Hippocampal formation (tissue), 2 donors: ENCODE results near the gene PCDHGA5.
"Not testable (repeated sequence)": the region's sequence is repeated elsewhere in the genome, so short reads cannot be mapped to it uniquely, and the experiment has no call there.

Experiments used
- DNase-seq, 2 donors: peaks; one replicate each; lab custom pipeline; 2025; lab: John Stamatoyannopoulos, UW

PCDHGA5 gene

DNA sequence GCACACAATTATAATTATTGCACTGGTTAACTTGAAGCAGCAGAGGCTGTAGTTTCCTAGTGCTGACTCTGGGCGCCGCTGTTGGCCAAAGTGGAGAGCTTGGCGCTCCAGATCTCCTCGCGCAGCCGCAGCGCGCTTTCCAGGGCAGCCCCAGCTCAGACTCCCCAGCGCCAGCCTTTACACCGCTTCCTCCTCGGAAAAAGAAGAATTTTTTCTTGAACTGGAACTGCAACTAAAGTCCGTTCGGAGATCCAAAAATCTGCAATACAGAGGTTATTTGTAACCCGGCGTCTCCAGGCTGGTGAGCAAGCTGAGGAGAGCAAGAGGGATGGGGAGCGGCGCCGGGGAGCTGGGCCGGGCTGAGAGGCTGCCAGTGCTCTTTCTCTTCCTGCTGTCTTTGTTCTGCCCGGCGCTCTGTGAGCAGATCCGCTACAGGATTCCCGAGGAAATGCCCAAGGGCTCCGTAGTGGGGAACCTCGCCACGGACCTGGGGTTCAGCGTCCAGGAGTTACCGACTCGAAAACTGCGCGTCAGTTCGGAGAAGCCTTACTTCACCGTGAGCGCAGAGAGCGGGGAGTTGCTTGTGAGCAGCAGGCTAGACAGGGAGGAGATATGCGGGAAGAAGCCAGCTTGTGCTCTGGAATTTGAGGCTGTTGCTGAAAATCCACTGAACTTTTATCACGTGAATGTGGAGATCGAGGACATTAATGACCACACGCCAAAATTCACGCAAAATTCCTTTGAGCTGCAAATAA is 23.8 kb downstream of the PCDHGA5 start, which contains the start of gene PCDHGB4:
PCDHGB4 (plus strand) TSS at position 142 of the 755 bp plus-strand sequence; CDS start at position 329, 187 bp downstream.
- DNase-seq: not testable (repeated sequence)

DNA sequence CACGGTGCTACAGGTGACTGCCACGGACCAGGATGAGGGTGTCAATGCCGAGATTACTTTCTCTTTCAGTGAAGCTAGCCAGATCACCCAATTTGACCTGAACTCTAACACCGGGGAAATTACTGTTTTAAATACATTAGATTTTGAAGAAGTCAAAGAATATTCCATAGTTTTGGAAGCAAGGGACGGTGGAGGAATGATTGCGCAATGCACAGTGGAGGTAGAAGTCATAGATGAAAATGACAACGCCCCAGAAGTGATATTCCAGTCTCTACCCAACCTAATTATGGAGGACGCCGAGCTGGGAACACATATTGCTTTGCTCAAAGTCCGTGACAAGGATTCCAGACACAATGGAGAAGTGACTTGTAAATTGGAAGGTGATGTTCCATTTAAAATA is 24.7 kb downstream of the PCDHGA5 start:
- no peak for DNase-seq

DNA sequence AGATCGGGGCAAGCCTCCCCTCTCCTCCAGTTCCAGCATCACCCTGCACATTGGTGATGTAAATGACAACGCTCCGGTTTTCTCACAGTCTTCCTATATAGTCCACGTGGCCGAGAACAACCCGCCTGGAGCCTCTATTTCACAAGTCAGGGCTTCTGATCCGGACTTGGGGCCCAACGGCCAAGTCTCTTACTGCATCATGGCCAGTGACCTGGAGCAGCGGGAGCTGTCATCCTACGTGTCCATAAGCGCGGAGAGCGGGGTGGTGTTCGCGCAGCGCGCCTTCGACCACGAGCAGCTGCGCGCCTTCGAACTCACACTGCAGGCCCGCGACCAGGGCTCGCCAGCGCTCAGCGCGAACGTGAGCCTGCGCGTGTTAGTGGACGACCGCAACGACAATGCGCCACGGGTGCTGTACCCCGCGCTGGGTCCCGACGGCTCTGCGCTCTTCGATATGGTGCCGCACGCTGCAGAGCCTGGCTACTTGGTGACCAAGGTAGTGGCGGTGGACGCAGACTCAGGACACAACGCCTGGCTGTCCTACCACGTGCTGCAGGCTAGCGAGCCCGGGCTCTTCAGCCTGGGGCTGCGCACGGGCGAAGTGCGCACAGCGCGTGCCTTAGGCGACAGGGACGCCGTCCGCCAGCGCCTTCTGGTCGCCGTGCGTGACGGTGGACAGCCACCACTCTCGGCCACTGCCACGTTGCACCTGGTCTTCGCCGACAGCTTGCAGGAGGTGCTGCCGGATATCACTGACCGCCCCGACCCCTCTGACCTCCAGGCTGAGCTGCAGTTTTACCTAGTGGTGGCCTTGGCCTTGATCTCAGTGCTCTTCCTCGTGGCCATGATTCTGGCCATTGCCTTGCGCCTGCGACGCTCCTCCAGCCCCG is 25.4 kb downstream of the PCDHGA5 start:
- no peak for DNase-seq

DNA sequence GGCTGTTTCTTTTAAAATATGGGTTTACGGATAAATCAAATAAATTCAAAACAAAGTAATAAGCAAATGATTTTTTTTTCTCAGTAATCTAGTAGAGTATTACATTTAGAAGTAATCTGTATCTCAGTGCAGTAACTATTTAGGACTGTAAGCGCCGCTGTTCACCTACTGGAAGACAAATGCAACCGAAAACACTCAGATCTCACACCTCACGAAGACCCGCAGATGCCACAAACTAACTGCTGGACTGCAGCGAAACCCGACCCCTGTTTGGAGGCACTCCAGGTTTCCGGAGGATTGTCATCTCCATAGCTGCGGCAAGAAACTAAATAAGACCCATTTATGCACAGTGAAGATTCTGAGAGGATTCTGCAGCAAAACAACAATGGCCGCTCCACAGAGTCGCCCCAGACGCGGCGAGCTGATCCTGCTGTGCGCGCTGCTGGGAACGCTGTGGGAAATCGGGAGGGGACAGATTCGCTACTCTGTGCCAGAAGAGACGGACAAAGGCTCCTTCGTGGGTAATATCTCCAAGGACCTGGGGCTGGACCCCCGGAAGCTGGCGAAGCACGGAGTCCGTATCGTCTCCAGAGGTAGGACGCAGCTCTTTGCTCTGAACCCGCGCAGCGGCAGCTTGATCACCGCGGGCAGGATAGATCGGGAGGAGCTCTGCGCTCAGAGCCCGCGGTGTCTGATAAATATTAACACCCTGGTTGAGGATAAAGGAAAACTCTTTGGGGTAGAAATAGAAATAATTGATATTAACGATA is 28.7 kb downstream of the PCDHGA5 start, which contains the start of gene PCDHGA8:
PCDHGA8 (plus strand) TSS at position 205 of the 770 bp plus-strand sequence; CDS start at position 386, 181 bp downstream.
- no peak for DNase-seq

DNA sequence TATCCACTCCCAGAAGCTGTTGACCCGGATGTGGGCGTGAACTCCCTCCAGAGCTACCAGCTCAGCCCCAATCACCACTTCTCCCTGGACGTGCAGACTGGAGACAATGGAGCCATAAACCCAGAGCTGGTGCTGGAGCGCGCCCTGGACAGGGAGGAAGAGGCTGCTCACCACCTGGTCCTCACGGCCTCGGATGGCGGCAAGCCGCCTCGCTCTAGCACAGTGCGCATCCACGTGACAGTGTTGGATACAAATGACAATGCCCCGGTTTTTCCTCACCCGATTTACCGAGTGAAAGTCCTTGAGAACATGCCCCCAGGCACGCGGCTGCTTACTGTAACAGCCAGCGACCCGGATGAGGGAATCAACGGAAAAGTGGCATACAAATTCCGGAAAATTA is 29.3 kb downstream of the PCDHGA5 start:
- DNase-seq: no peak

DNA sequence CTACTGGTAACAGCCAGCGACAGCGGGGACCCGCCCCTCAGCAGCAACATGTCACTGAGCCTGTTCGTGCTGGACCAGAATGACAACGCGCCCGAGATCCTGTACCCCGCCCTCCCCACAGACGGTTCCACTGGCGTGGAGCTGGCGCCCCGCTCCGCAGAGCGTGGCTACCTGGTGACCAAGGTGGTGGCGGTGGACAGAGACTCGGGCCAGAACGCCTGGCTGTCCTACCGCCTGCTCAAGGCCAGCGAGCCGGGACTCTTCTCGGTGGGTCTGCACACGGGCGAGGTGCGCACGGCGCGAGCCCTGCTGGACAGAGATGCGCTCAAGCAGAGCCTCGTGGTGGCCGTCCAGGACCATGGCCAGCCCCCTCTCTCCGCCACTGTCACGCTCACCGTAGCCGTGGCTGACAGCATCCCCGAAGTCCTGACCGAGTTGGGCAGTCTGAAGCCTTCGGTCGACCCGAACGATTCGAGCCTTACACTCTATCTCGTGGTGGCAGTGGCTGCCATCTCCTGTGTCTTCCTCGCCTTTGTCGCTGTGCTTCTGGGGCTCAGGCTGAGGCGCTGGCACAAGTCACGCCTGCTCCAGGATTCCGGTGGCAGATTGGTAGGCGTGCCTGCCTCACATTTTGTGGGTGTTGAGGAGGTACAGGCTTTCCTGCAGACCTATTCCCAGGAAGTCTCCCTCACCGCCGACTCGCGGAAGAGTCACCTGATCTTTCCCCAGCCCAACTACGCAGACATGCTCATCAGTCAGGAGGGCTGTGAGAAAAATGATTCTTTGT is 30.6 kb downstream of the PCDHGA5 start:
- DNase-seq: not testable (repeated sequence)

DNA sequence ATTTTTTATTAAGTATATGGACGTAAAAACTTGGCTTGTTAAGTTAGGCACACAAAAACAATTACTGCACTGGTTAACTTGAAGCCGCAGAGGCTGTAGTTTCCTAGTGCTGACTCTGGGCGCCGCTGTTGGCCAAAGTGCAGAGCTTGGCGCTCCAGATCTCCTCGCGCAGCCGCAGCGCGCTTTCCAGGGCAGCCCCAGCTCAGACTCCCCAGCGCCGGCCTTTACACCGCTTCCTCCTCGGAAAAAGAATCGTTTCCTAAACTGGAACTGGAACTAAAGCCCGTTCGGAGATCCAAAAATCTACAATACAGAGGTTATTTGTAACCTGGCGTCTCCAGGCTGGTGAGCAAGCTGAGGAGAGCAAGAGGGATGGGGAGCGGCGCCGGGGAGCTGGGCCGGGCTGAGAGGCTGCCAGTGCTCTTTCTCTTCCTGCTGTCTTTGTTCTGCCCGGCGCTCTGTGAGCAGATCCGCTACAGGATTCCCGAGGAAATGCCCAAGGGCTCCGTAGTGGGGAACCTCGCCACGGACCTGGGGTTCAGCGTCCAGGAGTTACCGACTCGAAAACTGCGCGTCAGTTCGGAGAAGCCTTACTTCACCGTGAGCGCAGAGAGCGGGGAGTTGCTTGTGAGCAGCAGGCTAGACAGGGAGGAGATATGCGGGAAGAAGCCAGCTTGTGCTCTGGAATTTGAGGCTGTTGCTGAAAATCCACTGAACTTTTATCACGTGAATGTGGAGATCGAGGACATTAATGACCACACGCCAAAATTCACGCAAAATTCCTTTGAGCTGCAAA is 34.0 kb downstream of the PCDHGA5 start, which contains the start of gene PCDHGB5:
PCDHGB5 (plus strand) TSS at position 192 of the 796 bp plus-strand sequence; CDS start at position 373, 181 bp downstream.
- DNase-seq: not testable (repeated sequence)

DNA sequence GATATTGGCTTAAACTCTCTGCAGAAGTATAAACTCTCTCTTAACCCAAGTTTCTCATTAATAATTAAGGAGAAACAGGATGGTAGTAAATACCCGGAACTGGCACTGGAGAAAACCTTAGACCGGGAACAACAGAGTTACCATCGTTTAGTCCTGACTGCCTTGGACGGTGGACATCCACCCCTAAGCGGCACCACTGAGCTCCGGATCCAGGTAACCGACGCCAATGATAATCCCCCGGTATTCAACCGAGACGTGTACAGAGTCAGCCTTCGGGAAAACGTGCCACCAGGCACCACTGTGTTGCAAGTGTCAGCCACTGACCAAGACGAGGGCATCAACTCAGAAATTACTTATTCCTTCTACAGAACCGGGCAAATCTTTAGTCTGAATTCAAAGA is 34.6 kb downstream of the PCDHGA5 start:
- DNase-seq: no peak

DNA sequence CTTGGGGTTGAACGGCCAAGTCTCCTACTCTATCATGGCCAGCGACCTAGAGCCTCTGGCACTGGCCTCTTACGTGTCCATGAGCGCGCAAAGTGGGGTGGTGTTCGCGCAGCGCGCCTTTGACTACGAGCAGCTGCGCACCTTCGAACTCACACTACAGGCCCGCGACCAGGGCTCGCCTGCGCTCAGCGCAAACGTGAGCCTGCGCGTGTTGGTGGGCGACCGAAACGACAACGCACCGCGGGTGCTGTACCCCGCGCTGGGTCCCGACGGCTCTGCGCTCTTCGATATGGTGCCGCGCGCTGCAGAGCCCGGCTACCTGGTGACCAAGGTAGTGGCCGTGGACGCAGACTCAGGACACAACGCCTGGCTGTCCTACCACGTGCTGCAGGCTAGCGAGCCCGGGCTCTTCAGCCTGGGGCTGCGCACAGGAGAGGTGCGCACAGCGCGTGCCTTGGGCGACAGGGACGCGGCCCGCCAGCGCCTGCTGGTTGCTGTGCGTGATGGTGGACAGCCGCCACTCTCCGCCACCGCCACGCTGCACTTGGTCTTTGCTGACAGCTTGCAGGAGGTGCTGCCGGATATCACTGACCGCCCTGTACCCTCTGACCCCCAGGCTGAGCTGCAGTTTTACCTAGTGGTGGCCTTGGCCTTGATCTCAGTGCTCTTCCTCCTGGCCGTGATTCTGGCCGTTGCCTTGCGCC is 35.7 kb downstream of the PCDHGA5 start:
- DNase-seq: no peak

DNA sequence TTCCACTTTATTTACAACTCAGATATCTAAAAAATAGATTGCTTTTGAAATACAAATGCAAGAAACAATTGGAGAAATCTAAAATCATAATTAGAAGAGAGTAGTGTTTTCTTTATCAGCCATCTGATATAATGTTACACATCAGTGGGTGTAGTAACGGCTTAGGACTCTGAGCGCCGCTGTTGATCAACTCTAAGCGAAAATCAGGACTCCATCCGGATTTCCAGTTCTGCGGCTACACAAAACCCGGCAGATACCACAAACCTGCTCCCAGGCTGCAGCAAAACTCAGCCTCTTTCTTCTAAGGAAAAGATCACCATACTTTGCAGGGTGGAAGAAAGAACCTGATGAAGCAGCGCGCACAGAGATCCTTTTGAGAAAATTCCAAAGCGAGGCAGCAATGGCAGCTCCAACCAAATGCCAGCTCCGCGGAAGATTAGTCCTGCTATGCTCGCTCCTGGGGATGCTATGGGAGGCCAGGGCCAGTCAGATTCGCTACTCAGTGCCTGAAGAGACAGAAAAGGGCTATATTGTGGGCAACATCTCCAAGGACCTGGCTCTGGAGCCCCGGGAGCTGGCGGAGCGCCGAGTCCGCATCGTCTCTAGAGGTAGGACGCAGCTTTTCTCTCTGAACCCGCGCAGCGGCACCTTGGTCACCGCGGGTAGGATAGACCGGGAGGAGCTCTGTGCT is 38.7 kb downstream of the PCDHGA5 start, which contains the start of gene PCDHGA9:
PCDHGA9 (plus strand) TSS at position 226 of the 691 bp plus-strand sequence; CDS start at position 401, 175 bp downstream.
- DNase-seq: no peak

DNA sequence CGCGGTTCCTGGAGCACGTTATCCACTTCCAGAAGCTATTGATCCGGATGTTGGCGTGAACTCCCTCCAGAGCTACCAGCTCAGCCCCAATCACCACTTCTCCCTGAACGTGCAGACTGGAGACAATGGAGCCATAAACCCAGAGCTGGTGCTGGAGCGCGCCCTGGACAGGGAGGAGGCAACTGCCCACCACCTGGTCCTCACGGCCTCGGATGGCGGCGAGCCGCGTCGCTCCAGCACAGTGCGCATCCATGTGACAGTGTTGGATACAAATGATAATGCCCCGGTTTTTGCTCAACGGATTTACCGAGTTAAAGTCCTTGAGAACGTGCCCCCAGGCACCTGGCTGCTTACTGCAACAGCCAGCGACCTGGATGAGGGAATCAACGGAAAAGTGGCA is 39.4 kb downstream of the PCDHGA5 start:
- no peak for DNase-seq

DNA sequence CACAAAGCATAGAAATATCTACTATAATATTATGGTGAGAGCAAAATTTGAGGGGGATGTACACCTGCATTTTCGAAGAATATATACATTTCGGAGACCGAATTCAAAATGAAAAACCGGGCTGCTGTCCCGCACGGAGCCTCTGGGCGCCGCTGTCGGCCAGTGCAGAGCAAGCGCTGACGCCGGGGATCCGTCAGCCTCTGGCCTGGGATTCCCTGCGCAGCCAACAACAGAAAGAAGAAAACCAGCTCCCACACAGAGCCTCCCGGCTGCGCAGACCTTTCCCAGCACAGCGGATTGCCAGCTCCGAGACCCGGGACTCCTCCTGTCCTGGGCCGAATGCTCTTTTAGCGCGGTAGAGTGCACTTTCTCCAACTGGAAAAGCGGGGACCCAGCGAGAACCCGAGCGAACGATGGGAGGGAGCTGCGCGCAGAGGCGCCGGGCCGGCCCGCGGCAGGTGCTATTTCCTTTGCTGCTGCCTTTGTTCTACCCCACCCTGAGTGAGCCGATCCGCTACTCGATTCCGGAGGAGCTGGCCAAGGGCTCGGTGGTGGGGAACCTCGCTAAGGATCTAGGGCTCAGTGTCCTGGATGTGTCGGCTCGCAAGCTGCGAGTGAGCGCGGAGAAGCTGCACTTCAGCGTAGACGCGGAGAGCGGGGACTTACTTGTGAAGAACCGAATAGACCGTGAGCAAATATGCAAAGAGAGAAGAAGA is 44.0 kb downstream of the PCDHGA5 start, which contains the start of gene PCDHGB6:
PCDHGB6 (plus strand) TSS at position 232 of the 716 bp plus-strand sequence; CDS start at position 414, 182 bp downstream.
- DNase-seq: not testable (repeated sequence)

DNA sequence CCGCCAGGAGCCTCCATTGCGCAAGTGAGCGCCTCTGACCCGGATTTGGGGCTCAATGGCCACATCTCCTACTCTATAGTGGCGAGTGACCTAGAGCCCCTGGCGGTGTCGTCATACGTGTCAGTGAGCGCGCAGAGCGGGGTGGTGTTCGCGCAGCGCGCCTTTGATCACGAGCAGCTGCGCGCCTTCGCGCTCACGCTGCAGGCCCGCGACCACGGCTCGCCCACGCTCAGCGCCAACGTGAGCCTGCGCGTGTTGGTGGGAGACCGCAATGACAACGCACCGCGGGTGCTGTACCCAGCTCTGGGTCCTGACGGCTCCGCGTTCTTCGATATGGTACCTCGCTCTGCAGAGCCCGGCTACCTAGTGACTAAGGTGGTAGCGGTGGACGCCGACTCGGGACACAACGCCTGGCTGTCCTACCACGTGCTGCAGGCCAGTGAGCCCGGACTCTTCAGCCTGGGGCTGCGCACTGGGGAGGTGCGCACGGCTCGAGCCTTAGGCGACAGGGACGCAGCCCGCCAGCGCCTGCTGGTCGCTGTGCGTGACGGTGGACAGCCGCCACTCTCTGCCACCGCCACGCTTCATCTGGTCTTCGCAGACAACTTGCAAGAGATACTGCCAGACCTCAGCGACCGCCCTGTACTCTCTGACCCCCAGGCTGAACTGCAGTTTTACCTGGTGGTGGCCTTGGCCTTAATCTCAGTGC is 45.8 kb downstream of the PCDHGA5 start:
- no peak for DNase-seq

DNA sequence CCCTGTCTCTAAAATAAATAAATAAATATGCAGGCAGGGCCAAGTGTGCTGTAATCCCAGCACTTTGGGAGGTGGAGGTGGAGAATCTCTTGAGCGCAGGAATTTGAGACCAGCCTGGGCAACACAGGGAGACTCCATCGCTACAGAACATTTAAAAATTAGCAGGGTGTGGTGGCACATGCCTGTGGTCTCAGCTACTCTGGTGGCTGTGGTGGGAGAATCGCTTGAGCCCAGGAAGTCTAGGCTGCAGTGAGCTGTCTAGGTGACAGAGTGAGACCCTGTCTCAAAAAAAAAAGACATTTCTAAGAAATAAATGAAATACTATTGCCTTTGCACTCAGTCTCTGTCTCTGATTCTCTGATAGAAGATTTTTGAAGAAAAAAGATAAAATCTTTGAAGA is 47.6 kb downstream of the PCDHGA5 start:
- no peak for DNase-seq

DNA sequence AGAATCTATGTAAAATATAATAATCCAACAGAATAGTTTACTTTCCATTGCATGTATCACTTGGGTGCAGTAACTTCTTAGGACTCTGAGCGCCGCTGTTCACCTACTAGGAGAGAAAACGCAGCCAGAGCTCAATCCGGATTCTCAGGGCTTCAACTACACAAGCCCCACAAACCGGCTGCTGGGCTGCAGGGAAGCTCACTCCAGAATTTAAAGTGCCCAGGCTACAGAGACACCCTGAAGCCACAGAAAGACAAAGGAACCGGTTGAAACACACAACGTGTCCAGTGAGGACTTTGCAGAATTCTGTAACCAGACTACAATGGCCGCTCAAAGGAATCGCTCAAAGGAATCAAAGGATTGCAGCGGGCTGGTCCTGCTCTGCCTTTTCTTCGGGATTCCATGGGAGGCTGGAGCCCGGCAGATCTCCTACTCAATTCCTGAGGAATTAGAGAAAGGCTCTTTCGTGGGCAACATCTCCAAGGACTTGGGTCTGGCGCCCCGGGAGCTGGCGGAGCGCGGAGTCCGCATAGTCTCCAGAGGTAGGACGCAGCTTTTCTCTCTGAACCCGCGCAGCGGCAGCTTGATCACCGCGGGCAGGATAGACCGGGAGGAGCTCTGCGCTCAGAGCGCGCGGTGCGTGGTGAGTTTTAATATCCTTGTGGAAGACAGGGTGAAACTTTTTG is 49.0 kb downstream of the PCDHGA5 start, which contains the start of gene PCDHGA10:
PCDHGA10 (plus strand) TSS at position 134 of the 686 bp plus-strand sequence; CDS start at position 323, 189 bp downstream.
- DNase-seq: no peak

DNA sequence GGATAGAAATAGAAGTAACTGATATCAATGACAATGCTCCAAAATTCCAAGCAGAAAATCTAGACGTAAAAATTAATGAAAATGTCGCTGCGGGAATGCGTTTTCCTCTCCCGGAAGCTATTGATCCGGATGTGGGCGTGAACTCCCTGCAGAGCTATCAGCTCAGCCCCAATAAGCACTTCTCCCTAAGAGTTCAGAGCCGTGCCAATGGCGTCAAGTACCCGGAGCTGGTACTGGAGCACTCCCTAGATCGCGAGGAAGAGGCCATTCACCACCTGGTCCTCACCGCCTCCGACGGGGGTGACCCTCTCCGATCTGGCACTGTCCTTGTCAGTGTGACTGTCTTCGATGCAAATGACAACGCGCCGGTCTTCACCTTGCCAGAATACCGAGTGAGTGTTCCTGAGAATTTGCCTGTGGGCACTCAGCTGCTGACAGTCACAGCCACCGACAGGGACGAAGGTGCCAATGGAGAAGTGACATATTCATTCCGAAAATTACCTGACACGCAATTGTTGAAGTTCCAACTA is 49.6 kb downstream of the PCDHGA5 start:
- no peak for DNase-seq
